ENCODE results near the gene BATF3.
A peak's percentile ranks its signal among the peaks of the same experiment; 100 is the strongest.

The BATF3 gene

DNA sequence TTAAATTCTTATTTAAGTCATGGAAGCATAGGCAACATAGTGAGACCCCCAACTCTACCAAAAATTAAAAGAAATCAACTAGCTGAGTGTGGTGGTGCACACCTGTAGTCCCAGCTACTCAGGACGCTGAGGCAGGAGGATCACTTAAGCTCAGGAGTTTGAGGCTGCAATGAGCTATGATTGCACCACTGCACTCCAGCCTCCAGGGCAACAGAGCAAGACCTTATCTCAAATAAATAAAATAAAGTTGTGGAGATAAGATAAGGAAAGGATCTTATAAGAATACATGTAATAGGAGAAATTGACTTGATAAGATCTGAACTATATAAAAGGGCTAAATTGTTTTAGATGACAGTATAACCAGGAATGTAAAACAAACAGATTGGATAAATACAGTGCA lies 2.3 kb upstream of the BATF3 start:
- Mint-ChIP-seq H3K4me1 (peaks cover 16% of the 10 kb centered on the region), H3K4me3 (no peak overlapping the region), H3K36me3 (ENCODE audit: low read depth) (no peaks in the 10 kb centered on the region), H3K27ac (no peak overlapping the region), H3K9me3 (no peaks in the 10 kb centered on the region), H3K27me3 (ENCODE audit: low read depth, poor library complexity) (peaks cover 76% of the 10 kb centered on the region)
- no peak for TF ChIP-seq CTCF (IDR thresholded peaks at IDR 0.05)
- DNase-seq, result no peak

DNA sequence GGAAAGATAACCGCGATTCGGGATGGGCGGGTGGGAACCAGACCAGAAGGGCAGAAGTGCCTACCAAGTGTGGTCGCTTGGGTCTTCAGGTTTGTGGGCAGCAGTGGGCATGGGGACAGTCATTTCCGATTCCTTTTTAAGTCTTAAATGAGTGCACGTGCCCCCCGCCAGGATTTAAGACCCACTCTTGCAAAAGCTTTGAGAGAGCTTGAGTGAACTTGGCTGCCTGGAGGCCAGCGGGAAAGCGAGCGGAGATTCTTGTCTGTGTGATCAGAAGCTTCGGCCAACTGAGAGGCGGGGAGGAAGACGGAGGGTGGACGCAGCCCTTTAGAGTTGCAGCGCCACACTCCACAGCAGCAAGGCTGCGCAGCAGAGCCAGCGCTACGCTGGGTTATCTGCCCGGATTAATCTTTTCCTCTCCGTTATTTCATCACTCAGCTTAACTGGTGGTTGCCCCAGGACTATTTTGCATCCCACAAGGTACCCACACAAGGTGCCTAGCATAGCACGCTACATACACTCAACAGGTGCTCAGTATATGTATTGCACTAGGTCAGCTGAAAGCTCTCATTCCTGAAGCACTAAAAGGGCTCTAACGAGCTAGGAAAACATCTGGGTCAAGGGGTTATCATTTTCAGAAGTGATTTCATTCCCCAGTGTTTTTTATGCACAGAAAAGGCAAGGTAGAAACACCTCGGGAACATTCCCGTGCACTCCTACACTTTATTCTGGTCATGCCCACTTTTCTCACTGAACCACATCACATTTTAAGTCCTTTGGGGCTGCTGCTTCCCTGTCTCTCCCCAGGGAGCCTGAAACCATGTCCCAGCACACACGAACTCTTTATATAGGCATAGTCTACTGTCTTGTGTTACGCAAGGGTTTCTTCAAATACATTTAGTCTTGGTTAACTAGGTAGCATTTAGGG lies 1.5 kb upstream of the BATF3 start:
- no peak overlapping the region for H3K27ac Mint-ChIP-seq
- H3K36me3 Mint-ChIP-seq (ENCODE audit: low read depth), result no peaks in the 10 kb centered on the region
- H3K4me3 Mint-ChIP-seq, result peak overlapping the region; percentile 75
- H3K9me3 Mint-ChIP-seq, result no peaks in the 10 kb centered on the region
- no peak for TF ChIP-seq CTCF (IDR thresholded peaks at IDR 0.05)
- DNase-seq, result peak; percentile 58
- peaks cover 16% of the 10 kb centered on the region for H3K4me1 Mint-ChIP-seq
- peaks cover 83% of the 10 kb centered on the region for H3K27me3 Mint-ChIP-seq (ENCODE audit: low read depth, poor library complexity)

- TF ChIP-seq CTCF (IDR thresholded peaks at IDR 0.05), result no peak
- Mint-ChIP-seq H3K9me3 (no peaks in the 10 kb centered on the region), H3K36me3 (ENCODE audit: low read depth) (no peaks in the 10 kb centered on the region), H3K27ac (no peak overlapping the region), H3K4me1 (peaks cover 16% of the 10 kb centered on the region), H3K27me3 (ENCODE audit: low read depth, poor library complexity) (peaks cover 91% of the 10 kb centered on the region), H3K4me3 (peak overlapping the region; percentile 75)
- peak; percentile 50 for DNase-seq
Measured at GRCh38 chr1:212700223-212700891, 717 bp upstream of the BATF3 start.

- Mint-ChIP-seq H3K27me3 (ENCODE audit: low read depth, poor library complexity) (peaks cover 95% of the 10 kb centered on the region), H3K4me1 (peaks cover 25% of the 10 kb centered on the region), H3K9me3 (no peaks in the 10 kb centered on the region), H3K36me3 (ENCODE audit: low read depth) (no peaks in the 10 kb centered on the region), H3K4me3 (peak overlapping the region; percentile 67), H3K27ac (no peak overlapping the region)
- peak; percentile 57 for DNase-seq
- no peak for TF ChIP-seq CTCF (IDR thresholded peaks at IDR 0.05)
Measured at GRCh38 chr1:212699104-212699624, 476 bp downstream of the BATF3 start.

GRCh38 chr1:212698467-212699103 lies 1.1 kb downstream of the BATF3 start:
- no peak for DNase-seq
- Mint-ChIP-seq H3K4me1 (peaks cover 29% of the 10 kb centered on the region), H3K36me3 (ENCODE audit: low read depth) (no peaks in the 10 kb centered on the region), H3K27me3 (ENCODE audit: low read depth, poor library complexity) (peaks cover 94% of the 10 kb centered on the region), H3K27ac (no peak overlapping the region), H3K9me3 (no peaks in the 10 kb centered on the region), H3K4me3 (peak overlapping the region; percentile 50)
- TF ChIP-seq CTCF (IDR thresholded peaks at IDR 0.05), result no peak

Measured in nephron progenitor cell (in vitro differentiated cells).